HG02623 (cell line): Measurements from ENCODE around the gene ACKR3.

ENCODE experiments used
- ATAC-seq: cut with Tn5 transposase; IDR thresholded peaks from one replicate; pipeline ENCODE4 v1.9.1; 2021; ENCODE audit warnings: moderate library complexity; ENCODE audit not compliant: unreplicated experiment

Gene ACKR3

DNA sequence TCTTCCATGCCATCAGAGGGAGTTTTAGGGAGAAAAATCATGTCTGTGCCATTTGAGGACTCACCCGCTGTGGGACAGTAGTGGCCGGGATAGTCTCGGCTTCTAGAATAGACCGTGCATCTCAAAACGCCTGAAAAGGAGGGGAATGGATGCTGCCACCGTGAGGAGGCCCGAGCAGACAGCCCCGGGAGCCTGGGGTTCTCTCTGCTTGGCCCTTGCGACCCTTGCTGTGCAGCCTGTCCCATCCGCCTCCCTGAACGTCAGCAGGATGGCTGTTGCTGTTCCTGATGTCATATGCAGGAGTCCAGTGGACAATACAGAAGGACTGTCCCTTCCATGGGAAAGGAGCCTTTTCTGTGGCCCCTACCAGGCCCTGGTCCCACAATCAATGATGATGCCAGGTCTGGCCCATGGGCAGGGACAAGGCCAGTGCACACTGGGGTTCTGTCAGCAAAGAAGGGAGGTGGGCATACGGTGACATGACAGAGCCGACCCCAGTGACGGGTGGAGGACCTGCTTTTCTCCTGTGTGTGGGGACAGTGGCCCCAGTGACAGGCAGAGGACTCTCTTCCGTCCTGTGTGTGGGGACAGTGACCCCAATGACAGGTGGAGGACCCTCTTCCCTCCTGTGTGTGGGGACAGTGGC, 58.8 kb downstream of the ACKR3 start:
- ATAC-seq = no peak

DNA sequence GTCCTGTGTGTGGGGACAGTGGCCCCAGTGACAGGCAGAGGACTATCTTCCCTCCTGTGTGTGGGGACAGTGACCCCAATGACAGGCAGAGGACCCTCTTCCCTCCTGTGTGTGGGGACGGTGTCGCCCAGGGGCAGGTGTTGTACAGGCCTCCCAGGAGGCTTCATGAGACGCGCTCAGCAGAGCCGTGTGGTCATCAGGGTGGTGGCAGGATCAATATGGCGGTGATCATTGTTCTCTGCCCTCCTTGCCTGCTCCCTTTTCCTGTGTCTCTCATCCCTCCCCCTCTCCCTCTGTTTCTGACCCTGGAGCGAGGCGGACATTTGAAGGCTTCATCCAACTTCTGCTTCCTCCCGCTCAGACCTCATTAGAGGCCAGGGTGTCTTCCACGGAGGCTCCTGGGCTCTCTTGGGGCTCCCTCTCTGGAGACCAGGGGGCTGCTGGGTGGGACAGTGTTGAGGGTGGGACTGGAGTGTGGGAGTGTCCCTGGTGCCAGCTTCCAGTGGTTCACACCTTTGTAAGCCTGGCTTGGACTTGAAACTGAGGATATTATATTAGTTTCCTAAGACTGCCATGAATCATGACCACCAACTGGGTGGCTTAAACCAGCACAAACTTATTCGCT, 59.5 kb downstream of the ACKR3 start:
- ATAC-seq = no peak

DNA sequence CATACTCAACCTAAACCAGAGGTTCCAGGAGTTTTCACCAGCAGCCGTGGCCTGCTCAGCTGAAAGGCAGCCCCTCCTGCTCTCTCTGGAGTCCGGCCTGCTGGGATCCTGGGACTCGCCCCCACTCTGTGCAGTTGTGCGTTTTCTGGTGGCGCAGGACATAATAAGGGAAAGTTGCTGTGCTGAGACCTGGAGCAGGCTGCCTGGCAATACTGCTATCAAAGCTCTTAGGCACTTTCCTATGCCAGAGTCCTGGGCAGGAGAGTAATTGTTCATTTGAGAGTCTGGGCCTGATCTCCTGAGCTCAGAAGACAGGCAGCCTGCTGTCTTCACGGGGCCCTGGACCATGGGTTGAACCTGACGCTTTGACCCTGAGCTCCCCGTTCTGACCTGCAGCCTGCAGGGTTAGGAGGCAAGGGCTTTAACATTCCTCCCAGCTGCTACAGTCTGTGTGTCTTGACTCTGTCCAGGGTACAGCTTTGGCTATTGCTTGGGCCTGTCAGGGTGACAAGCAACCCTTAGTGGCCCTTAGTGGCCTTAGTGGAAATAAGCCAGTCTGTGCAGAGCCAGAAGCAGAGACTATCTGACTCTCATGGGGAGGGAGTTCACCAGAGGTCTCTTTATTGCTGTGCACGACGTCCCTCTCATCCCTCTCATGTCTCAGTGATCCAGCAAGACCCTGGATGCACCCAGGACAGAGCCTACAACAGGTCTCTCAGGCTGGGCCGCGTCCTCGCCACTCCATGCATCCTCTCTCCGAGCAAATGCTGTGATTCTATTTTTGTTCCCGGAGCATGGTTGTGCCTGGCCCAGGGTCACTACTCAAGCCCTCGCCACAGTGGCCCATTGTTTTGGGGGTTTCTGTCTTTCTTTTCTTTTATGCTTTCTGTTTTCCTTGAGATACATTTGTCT, 60.6 kb downstream of the ACKR3 start:
- no peak for ATAC-seq

DNA sequence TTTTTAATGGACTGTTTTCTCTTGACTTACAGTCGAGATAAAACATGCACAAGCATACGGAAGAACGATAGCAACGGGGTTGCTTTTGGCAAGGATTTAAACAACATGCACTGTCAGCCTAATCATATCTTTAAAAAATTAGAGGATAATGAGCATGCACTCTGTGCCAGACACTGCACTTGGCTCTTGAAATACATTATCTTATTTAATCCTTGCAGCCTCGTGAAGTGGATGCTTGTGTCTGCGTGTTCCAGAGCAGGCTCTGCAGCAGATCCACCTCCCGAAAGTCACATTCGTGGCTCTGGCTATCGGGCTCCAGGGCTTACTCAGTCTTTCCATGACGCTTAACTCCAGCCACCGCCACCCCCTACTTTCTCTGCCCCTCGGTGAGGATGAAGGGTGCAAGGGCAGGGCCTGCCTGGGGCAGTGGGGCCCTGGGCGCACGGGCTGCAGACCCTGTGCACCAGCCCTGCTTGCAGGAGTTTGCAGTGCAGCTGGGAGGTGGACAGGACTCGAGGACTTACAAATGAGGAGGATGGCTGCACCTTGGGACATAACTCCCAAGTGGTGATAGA, 61.7 kb downstream of the ACKR3 start:
- ATAC-seq = no peak

DNA sequence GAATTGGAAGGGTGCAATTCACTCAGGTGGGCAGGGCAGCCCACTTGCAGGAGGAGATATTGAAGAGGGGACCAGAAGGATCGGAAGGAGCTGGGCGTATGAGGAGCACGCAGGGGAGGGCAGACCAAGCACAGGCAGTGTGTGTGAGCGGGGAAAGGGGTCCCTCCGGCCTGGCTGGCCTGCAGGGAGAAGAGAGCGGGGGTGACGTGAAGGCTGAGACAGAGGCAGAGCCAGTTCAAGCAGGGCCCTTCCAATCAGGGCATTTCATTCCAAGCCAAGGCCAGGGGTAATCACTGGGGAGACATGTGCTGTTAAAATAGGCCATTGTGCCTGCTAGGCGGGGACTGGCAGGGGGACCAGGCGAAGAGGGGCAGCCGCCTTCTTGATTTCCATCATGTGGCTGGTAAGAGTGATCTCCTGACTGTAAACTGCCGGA, 62.2 kb downstream of the ACKR3 start:
- ATAC-seq = no peak
